GM18498 (cell line): ENCODE data around the gene SUSD3.

Experiments
- ATAC-seq: cut with Tn5 transposase; IDR thresholded peaks from one replicate; pipeline ENCODE4 v1.9.1; 2021; ENCODE audit warnings: mild to moderate bottlenecking, moderate library complexity; ENCODE audit not compliant: unreplicated experiment

Gene SUSD3

GRCh38 chr9:93028448-93029006, 30.0 kb upstream of the SUSD3 start:
- ATAC-seq = no peak

- no peak for ATAC-seq
These were observed 27.6 kb upstream of the SUSD3 start for GRCh38 chr9:93030642-93031628.

DNA sequence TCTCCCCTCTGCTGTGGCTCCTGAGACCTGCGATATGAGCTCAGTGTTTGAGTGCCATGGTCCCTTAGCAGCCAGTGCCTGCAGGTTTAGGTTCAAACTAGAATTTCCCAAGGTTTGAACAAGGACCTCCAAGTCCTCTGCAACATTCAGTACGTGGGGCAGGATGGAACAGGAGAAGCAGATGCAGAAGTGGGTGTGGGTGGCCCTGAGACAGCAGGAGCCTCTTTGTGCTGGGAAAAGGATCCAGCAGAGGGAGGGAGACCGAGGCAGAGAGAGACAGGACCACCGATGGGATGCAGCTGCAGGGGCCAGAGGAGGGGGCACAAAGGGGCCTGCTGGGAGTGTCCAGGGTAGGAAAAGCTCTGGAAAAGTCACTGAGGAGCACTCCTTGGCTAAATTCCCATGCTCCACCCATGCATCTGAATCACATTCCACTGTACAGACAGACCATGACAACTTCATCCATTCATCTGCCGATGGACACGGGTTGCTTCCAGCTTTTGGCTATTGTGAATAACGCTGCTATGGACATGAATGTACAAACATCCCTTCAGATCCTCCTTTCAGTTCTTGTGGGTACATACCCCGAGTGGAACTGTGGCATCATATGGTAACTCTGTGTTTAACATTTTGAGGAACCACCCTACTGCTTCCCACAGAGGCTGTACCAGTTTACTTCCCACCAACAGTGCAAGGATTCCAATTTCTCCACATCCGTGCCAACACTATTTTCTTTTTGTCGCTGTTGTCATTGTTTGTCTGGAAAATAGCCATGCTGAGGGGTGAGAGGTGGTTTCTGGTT, 26.7 kb upstream of the SUSD3 start:
- ATAC-seq = no peak

- ATAC-seq = no peak
These were observed 26.0 kb upstream of the SUSD3 start for GRCh38 chr9:93032545-93032944.

DNA sequence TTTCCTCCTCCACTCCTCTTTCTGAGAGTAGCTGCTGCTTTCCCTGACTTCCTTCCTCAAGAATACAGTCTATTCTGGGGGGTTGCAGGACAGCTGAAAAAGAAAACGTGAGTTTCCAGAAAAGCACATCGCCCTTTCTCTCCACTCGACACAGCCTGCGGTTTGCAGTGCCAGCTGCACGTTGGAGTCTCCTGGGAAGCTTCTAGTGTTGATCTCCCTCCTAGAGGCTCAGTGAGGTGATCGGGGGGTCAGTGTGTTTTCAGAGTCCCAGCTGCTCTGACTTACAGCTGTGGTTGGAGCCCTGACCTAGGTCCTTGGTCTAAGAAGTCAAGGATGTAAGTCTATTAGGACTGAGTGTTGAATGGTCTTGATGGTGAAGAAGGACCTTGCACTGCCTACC, 25.0 kb upstream of the SUSD3 start:
- ATAC-seq = no peak

DNA sequence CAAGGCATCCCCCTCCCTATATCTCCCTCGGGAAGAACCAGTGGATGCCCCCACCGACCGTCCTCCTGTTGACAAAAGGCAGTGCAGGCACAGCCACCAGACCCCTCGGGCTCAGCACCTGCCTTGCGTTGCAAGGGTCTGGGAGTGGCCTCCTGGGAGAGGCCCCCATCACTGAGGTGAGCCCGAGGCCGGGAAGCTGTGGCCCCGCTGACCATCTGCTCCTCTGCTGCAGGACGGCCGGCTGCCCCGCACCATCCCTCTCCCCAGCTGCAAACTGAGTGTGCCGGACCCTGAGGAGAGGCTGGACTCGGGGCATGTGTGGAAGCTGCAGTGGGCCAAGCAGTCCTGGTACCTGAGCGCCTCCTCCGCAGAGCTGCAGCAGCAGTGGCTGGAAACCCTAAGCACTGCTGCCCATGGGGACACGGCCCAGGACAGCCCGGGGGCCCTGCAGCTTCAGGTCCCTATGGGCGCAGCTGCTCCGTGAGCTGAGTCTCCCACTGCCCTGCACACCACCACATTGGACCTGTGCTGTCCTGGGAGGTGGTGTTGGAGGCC, 23.3 kb upstream of the SUSD3 start:
- ATAC-seq = no peak

DNA sequence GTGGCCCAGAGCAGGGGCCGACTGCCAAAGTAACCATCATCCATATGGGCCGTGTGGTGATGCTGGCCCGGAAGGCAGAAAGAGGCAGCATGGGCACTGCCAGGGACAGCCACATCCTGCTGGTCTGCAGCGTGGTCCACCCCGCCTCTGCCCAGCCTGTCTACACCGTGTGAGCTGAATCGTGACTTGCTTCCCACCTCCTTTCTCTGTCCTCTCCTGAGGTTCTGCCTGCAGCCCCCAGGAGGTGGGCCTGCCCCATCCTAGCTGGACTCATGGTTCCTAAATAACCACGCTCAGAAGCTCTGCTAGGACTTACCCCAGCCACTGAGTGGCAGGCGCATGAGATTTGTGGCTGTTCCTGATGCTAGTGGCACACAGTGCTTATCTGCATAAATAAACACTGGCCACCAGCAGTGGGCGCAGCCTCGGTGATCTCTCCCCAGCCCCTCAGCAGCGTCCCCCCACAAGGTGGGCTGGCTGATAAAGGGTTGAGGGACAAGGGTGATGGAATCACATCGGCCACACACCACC, 22.6 kb upstream of the SUSD3 start:
- no peak for ATAC-seq

DNA sequence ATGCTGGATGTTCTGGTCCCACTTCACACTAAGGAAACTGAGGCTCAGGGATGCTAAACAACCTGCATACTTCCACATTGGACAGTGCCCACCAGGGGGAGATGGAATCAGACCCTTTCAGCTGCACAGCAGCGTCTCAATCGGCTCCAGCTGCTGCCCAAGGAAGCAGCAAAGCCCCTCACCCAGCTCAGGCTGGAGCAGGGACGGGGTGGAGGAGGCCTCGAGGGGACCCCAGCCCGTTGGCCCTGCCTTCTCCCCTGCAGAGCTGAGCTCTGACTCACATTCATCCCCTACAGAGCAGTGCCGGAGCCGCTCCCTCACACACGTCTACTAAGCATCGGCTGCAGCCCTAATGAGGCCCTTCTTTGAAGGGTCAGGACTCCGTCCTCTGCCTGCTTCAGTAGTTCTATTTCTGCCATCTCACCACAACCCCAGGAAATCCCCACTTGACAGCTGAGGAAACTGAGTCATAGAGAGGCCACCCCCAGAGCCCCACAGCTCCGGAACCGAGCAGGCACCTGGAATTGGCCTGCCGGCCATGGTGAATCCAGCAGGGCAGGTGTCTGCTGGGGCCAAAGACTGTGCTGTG, 21.5 kb upstream of the SUSD3 start:
- no peak for ATAC-seq

GRCh38 chr9:93037476-93037971, 21.0 kb upstream of the SUSD3 start:
- no peak for ATAC-seq

GRCh38 chr9:93038918-93039317, 19.6 kb upstream of the SUSD3 start:
- ATAC-seq = no peak

DNA sequence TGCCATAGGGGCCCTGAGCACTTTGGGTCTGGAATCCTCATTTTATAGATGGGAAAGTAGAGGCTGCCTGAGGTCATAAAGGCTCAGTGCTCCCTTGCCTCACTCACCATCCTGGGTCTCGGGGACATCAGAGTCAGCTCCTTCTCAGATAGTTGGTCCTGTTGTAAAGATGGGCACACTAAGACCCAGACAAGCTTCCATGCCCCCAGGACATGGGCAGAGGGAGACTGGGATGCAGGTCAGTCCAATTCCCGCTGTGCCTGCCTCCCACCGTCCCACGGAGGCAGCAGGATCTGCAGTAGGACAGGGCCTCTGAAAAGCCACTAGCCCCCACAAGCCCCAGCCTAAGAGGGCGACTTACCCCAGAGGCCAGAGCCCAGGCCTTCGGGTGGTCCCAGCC, 19.0 kb upstream of the SUSD3 start:
- no peak for ATAC-seq

GRCh38 chr9:93039976-93040375, 18.5 kb upstream of the SUSD3 start:
- ATAC-seq = no peak

- no peak for ATAC-seq
These were observed 18.1 kb upstream of the SUSD3 start for GRCh38 chr9:93040409-93040808.

DNA sequence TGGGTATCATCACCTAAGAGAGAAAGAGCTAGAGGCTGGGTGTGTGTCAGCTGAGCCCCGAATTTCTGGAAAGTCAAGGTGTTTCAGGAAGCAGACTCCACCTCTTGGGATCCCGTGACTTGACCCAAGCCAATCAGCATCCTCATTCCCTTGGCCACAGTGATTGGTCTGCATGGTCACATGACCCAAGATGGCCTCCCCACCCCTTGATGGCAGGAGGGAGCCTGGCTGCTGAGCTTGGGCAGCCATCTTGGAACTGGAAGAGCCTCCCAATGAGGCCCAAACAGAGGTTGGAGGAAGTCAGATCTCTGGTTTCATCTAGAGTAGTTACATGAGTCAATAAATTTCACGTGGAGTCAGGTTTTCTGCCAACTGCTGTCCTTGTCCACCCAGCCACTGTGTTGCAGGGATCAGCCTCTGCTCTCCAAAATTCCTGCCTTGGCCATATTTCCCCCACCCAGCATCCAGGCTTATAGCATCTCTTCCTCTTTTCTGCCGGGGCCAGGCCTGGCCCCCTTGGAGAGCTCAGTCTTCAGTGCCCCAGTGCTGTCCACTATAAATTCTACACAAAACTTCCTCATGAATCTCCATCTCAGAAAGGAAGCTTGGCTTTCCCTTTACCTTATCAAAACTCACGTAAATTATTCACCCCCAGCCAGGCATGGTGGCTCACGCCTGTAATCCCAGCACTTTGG, 17.2 kb upstream of the SUSD3 start:
- ATAC-seq = no peak

DNA sequence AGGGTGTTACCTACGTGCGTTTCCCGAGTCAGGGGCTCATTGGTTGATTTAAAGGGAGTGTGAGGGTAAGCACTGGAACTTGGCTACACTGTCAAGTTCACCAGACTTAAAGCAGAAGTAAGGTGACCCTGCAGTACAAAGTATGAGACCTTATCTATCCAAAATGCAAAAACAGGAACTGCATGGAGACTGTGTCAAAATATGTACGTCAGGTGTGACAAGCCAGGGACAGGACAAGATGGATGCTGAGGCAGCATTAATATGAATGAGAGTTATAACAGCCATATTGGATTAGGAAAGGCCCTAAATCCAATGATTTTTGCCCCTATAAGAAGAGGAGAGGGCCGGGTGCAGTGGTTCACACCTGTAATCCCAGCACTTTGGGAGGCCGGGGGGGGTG, 15.4 kb upstream of the SUSD3 start:
- no peak for ATAC-seq

DNA sequence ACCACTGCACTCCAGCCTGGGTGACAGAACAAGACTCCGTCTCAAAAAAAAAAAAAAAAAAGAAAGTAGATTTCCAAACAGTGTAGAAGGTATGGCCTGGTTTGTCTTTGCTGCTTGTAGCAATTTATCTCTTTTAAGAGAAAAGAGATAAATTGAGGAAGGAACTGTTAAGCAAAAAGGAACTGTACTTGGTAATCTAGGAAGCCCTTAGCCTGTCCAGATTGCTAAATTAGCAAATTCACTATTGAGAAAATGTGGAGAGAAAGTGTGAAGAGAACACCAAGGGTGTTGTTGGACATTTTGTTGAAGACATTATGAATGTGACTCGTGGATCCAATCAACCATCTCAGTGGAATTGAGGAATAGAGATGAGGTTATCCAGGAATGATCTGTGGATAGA, 13.0 kb upstream of the SUSD3 start:
- no peak for ATAC-seq

DNA sequence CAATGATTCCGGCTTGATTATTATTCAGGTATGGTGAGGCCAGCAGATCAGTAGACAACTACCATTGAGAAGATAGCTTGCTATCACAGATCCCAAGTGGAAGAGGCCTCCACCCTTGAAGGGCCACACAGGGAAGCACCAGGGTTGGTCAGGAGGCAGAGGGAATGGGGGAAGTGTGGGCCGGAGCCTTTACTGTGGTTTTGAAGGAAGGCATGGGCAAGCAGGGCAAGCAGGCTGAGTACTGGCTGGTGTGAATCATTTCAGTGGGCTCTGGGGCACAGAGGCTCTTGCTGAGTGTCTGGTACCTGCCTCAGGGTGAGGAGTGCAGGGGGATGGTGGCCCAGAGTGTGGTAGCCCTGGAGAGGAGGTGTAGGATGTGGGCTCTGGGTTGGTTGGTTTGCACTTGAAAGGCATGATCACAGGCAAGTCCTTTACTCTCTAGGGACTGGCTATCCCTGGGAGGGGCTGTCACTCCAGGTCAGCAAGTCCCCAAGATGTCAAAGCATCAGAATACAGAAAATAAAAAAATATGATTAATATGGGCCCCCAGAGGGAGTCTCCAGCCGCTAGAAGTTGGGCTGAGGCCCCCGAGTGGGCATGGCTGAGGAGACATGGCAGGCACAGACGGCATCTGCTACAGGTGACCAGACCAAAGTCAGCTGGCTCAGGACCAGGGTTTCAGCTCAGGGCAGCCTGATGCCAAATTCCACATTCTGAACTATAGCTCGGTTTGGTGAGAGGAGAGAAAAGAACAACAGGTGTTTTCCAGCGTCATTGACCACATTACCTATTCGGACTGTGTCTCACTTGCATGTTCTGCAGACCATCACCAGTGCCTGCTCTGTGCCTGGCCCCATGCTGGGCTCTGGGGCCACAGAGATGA, 9.7 kb upstream of the SUSD3 start:
- no peak for ATAC-seq

DNA sequence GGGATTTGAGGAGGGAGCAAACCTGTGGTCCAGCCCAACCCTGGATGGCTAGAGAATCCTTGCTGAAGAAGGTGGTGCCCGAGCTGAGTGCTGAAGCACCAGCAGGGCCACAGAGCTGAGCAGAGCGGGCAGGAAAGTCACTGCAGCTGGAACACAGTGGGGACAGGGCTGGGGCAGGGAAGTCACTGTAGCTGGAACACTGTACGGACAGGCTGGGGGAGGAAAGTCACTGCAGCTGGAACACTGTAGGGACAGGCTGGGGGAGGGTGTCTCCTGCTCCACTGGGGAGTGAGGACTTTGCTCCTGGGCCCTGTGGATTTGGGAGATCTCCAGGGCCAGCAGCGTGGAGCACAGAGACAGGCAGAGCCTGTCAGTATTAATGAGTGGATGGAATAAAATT, 9.0 kb upstream of the SUSD3 start:
- no peak for ATAC-seq

GRCh38 chr9:93050231-93050630, 8.3 kb upstream of the SUSD3 start:
- no peak for ATAC-seq
